HG03060 (cell line): Measurements from ENCODE around the gene PATE3.

ENCODE experiments used
- ATAC-seq: cut with Tn5 transposase; IDR thresholded peaks from one replicate; pipeline ENCODE4 v1.9.1; 2021; ENCODE audit warnings: low read depth, moderate number of reproducible peaks; ENCODE audit not compliant: unreplicated experiment

PATE3 gene, protein sequence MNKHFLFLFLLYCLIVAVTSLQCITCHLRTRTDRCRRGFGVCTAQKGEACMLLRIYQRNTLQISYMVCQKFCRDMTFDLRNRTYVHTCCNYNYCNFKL

GRCh38 chr11:125787827-125788226 lies at the start of gene PATE3:
TSS of gene PATE3 (plus strand) at chr11:125788127. CDS start at chr11:125788152, 25 bp downstream.
- ATAC-seq, result no peak

DNA sequence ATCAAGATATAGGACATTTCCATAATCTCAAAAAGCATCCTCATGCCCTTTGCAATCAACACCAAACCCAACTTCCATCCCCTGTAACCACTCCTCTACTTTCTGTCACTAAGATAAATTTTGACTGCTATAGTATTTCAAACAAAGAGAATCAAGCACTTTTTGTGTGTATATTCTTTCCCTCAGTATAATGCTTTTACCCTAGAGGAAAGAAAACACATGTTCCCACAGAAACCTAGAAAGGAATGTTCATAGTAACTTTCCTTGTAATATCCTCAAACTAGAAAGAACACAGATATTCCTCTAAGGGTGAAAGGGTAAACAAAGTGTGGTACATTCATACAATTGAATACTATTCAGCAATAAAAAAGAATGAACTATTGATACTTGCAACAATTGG lies 47.3 kb upstream of the PATE3 start:
- no peak for ATAC-seq

- no peak for ATAC-seq
Observed at GRCh38 chr11:125743681-125744080, 44.2 kb upstream of the PATE3 start.

- no peak for ATAC-seq
Observed at GRCh38 chr11:125745979-125746378, 41.9 kb upstream of the PATE3 start, which contains the start of gene PATE1. TSS of gene PATE1 (plus strand) at chr11:125746279. CDS start at chr11:125746305, 26 bp downstream.

GRCh38 chr11:125750629-125751028 lies 37.3 kb upstream of the PATE3 start:
- no peak for ATAC-seq

DNA sequence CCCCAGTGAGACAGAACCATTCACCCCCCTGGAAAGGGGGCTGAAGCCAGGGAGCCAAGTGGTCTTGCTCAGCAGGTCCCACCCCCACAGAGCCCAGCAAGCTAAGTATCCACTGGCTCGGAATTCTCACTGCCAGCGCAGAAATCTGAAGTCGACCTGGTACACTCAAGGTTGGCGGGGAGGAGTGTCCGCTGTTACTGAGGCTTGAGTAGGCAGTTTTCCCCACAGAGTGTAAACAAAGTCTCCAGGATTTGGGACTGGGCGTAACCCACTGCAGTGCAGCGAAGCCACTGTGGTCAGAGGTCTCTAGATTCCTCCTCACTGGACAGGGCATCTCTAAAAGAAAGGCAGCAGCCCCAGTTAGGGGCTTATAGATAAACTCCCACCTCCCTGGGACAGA lies 31.9 kb upstream of the PATE3 start:
- ATAC-seq, result no peak

- ATAC-seq, result no peak
Observed at GRCh38 chr11:125762445-125762844, 25.5 kb upstream of the PATE3 start.

DNA sequence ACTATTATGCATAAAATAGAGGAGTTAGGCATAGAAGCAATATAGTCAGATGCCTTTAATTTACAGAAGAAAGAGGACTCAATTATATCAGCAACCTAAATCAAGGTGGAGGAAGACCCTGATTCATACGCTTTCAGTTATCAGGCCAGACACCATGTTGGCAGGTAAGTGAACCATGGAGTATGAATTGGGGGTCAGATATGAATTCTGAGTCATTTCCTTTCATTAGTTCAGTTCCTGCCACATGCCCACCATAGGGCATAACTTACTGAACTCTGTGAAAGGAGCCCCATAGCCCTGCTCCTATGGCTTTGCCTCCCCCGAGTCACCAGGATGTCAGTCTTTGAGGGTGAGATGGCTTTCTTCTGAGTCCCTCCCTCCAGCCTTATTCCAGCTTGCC lies 24.4 kb upstream of the PATE3 start:
- no peak for ATAC-seq

GRCh38 chr11:125766251-125766650 lies 21.7 kb upstream of the PATE3 start:
- ATAC-seq, result no peak

- no peak for ATAC-seq
Observed at GRCh38 chr11:125768336-125769046, 19.4 kb upstream of the PATE3 start.

DNA sequence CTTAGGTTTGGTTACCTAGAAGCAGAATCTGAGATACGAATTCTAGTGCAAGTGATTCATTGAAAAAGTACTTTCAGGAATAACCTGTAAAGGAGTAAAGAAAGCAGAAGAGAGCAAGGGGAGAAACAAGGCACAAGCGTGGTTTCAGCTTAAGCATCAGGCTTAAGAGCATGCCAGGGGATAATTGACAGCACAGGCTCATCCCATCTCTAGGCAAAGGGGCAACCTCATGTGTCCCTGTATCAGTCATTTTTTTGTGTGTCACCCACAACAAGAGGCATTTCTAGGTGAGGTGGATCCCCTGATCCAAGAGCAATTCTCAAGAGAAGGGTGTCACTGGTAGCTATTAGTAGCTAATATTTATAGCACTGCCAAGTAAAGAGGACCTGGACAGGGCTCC lies 17.3 kb upstream of the PATE3 start:
- ATAC-seq, result no peak

DNA sequence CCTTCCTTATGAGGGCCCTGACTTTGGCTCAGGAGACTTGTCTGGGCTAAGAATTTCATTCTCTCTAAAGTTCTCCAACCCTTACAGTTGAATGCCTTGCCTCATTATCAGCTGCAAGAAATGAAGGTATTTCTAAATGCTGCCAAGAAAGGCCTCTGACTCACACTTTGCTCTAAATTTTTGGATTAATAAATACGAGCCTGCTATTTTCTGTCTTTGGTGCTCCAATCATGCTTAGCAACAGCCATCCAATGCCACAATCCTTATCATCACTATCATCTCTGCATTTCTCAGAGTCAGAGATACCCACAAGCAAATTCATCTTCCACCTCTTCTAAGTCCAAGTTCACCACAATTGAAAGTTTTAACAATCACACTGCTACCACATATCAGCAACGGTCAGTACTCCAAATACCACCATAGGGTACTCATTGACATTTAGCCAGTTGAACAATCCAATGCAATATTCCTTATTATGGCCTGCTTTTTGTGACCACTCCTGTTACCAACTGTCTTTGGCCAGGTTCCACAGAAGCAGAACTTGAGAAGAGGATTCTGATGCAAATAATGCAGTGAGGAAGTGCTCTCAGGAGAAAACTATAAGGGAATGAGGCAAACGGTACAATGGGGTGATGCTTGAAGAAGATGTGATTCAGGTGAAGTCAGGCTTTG lies 15.0 kb upstream of the PATE3 start:
- ATAC-seq, result no peak

DNA sequence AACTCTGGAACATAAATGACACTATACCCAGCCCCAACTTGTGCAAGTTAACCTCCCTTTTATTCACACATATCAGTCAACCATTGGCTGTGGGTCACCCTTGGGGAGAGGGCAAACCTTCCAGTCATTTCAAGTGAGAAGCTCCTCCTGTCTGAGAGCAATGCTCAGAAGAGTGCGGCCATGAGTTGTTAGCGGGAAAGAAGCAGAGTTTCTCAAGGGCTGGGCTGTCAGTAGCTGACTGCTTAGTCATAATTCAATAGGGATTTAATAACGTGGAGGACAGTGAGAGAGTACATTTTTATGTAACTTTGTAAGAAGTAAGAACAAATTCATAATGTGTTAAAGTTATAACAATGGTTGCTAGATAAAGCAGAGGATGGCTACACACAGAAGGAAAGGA lies 14.4 kb upstream of the PATE3 start:
- ATAC-seq, result no peak

DNA sequence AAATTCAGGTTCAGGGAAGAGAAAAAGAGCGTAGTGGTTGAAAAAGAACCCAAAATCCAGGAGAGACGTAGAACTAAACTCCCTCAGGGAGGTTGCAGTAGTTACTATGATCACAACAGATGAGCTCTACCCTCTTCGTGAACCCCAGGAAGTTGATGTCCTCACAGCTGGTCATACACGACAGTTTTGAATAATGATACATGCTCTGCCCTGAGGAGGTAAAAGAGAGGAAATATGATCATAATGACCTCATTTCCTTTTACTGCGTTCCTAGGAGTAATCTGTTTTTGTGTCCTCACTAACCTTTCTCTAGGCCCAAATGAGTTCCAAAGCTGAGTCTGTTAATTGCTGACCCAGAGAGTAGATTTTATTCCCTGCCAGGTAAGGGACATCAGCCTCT lies 10.6 kb upstream of the PATE3 start:
- no peak for ATAC-seq

- no peak for ATAC-seq
Observed at GRCh38 chr11:125778728-125779127, 9.2 kb upstream of the PATE3 start, which contains the start of gene PATE2. TSS of gene PATE2 (minus strand) at chr11:125778828. CDS start at chr11:125778773, 55 bp downstream.

DNA sequence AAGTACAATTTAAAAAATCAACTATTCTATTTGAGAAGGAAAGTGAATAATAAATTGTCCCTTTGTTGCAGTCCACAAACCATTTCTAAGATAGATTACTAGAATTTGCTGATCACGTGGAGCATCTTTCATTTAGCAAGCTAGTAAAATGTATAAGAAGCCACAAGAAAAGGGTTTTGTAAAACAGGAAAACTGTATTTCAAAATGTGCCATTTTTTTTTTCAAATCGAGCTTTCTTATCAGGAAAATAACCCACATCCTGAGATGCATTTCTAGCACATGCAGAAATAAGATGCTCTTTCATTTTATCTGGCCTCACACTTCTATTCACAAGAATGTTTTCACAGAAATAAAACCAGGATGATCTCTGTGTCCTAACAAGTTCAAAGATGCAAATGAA lies 3.2 kb upstream of the PATE3 start:
- ATAC-seq, result no peak

DNA sequence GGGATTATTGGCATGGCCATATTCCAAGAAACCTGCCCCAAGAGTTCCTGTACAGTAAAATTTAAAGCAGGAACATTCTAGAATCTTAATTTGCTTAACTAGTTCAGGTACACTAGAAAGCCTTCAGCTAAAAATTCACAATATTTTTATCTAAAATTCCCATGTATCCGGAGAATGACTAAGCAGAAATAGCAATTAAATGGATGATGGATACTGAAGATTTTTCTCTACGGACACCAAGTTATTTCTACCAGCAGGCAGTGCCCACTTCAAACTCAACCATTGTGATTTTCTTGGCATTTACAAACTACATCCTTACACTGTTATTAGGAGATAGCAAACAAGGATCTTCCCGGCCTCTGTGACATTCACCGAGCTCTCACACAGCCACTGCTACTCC lies 2.9 kb downstream of the PATE3 start:
- no peak for ATAC-seq

DNA sequence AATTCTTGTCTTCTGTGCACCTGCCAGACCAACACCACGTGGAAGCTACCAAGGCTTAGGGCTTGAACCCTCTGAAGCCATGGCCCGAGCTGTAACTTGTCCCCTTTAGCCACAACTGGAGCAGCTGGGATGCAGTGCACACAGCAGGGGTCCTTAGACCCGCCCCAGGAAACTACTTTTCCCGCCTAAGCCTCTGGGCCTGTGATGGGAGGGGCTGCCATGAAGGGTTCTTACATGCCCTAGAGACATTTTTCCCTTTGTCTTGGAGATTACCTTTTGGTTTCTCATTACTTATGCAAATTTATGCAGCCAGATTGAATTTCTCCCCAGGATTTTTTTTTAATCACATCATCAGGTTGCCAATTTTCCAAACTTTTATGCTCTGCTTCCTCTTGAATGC lies 9.7 kb downstream of the PATE3 start:
- no peak for ATAC-seq

- no peak for ATAC-seq
Observed at GRCh38 chr11:125799808-125800207, 11.9 kb downstream of the PATE3 start.

GRCh38 chr11:125802387-125802786 lies 14.5 kb downstream of the PATE3 start:
- ATAC-seq, result no peak

GRCh38 chr11:125807909-125808308 lies 20.0 kb downstream of the PATE3 start:
- no peak for ATAC-seq

GRCh38 chr11:125833016-125833415 lies 45.1 kb downstream of the PATE3 start, which contains the start of gene PATE4:
TSS of gene PATE4 (plus strand) at chr11:125833316. CDS start at chr11:125833360, 44 bp downstream.
- no peak for ATAC-seq
